BJ (cell line): ENCODE results near the gene RBMXL3. TPM values are rescaled to one million over a fixed set of nuclear protein-coding genes. Genes with fewer than 3 reads are reported as not detected.

Experiments used
- CTCF ChIA-PET: fragments of 350-600 bp; formaldehyde crosslinking; extraction: SDS; loops from one replicate; lab custom pipeline; 2021; ENCODE audit warnings: antibody characterized with exemption, inconsistent platforms; lab: Yijun Ruan, JAX
- POLR2A ChIA-PET: fragments of 300-600 bp; sonication (Branson Sonifier 250); formaldehyde crosslinking; extraction: SDS; loops from one replicate; lab custom pipeline; 2021; ENCODE audit warnings: antibody characterized with exemption; lab: Charles Lee
- DNase-seq: peaks from one replicate; pipeline ENCODE4 v3.0.0-alpha.2; 2011; ENCODE audit warnings: low read depth
- H3K27me3 ChIP-seq: 2 replicates; pipeline ENCODE4 v1.6.0; 2011; ENCODE audit warnings: low read length; ENCODE audit not compliant: control insufficient read depth, insufficient read depth
- H3K36me3 ChIP-seq: 2 replicates; pipeline ENCODE4 v1.5.1; 2011; ENCODE audit warnings: low read length; ENCODE audit not compliant: control insufficient read depth, insufficient read depth
- H3K4me3 ChIP-seq: 2 replicates; pipeline ENCODE4 v1.5.1; 2011; ENCODE audit warnings: low read depth, mild to moderate bottlenecking, control low read depth, low read length
- CTCF ChIP-seq: IDR thresholded peaks from 2 replicates; pipeline ENCODE4 v1.5.1; 2011; ENCODE audit warnings: low read depth, mild to moderate bottlenecking, control low read depth, inconsistent platforms, low read length, moderate library complexity; ENCODE audit not compliant: insufficient read depth
- polyA plus RNA-seq: library from polyadenylated mRNA; depleted of rRNA; stranded (reverse); fragments of >200 nt; gene quantifications from 2 replicates; pipeline ENCODE4 v1.2.3, GENCODE V29; 2011

RBMXL3 gene
- polyA plus RNA-seq, 1 experiment = not detected

GRCh38 chrX:115226929-115227328 lies 37.7 kb downstream of the RBMXL3 start:
- CTCF ChIA-PET = interaction anchor here (0.6 to 1.6 kb wide), 3 partner anchors 58 to 337 kb away, joined by 3 to 7 read pairs (median 3); no protein-coding TSS in a partner anchor
- no peak for DNase-seq

GRCh38 chrX:115229337-115230003 lies 40.3 kb downstream of the RBMXL3 start:
- H3K36me3 ChIP-seq = no peaks in the 10 kb centered on the region
- ChIA-PET CTCF (interaction anchor here (1.7 kb wide), 1 partner anchor 55 kb away, joined by 6 read pairs; no protein-coding TSS in a partner anchor), POLR2A (no interaction called here)
- no peak for TF ChIP-seq CTCF
- no peak overlapping the region for H3K4me3 ChIP-seq
- H3K27me3 ChIP-seq = no peaks in the 10 kb centered on the region
- DNase-seq = no peak

More at GRCh38 chrX:115226929-115227328, 37.7 kb downstream of the RBMXL3 start:
- H3K4me3 ChIP-seq = no peak overlapping the region
- H3K36me3 ChIP-seq = no peaks in the 10 kb centered on the region
- no peaks in the 10 kb centered on the region for H3K27me3 ChIP-seq
- TF ChIP-seq CTCF = peak; percentile 56
- POLR2A ChIA-PET = no interaction called here

GRCh38 chrX:115232933-115233496 lies 43.8 kb downstream of the RBMXL3 start:
- ChIA-PET POLR2A (no interaction called here), CTCF (no interaction called here)
- H3K27me3 ChIP-seq = no peaks in the 10 kb centered on the region
- H3K36me3 ChIP-seq = no peaks in the 10 kb centered on the region
- no peak for TF ChIP-seq CTCF
- no peak for DNase-seq
- peak overlapping the region; percentile 73 for H3K4me3 ChIP-seq

GRCh38 chrX:115233497-115234455 lies 44.6 kb downstream of the RBMXL3 start, which contains the start of gene LRCH2:
Gene LRCH2, minus strand, starts transcription at chrX:115234096. Its CDS starts 55 bp downstream, at chrX:115234041.
- H3K4me3 ChIP-seq = peak within 1 kb of the TSS; percentile 73
- ChIA-PET POLR2A (no interaction called here), CTCF (no interaction called here)
- no peak for DNase-seq
- no peaks in the 10 kb centered on the region for H3K27me3 ChIP-seq
- no peak for TF ChIP-seq CTCF
- H3K36me3 ChIP-seq = no peaks in the 10 kb centered on the region
